Right atrium auricular region (tissue), 2 donors: ENCODE results near the gene ICAM5. TPM values are rescaled to one million over a fixed set of nuclear protein-coding genes. Genes with fewer than 3 reads are reported as not detected.

Source experiments
- DNase-seq: peaks from one replicate; pipeline ENCODE4 v3.0.0-alpha.2; 2019; ENCODE audit warnings: low spot score
- H3K27ac ChIP-seq, 2 donors: fragments of 200-600 bp; sonication (generic); 1 replicate in 1 of 2; 2 replicates in 1 of 2; pipeline ENCODE4 v1.5.1; 2016 to 2019
- H3K27me3 ChIP-seq, 2 donors: fragments of 200-600 bp; sonication (generic); one replicate each; pipeline versions ENCODE4 v1.5.1 to v1.6.0; 2017 to 2019
- H3K36me3 ChIP-seq: fragments of 200-600 bp; sonication (generic); one replicate; pipeline ENCODE4 v1.5.1; 2016
- H3K4me1 ChIP-seq, 2 donors: fragments of 200-600 bp; sonication (generic); one replicate each; pipeline versions ENCODE4 v1.5.1 to v1.6.0; 2017 to 2019
- H3K4me3 ChIP-seq, 2 donors: fragments of 200-600 bp; sonication (generic); 1 replicate in 1 of 2; 2 replicates in 1 of 2; pipeline ENCODE4 v1.5.1; 2017 to 2019; ENCODE audit warnings: mild to moderate bottlenecking in 1 of 2, moderate library complexity in 1 of 2
- H3K9me3 ChIP-seq, 2 donors: fragments of 200-600 bp; sonication (generic); one replicate each; pipeline ENCODE4 v1.5.1; 2019
- total RNA-seq, 2 donors: library from RNA; depleted of rRNA; stranded (reverse); fragments of >200 nt; gene quantifications; one replicate each; pipeline ENCODE4 v1.1.0, GENCODE V29; 2016
- TF ChIP-seq, protein P1 (sequence below), 2 donors: fragments of 200-600 bp; sonication (generic); IDR thresholded peaks; one replicate each; pipeline ENCODE4 v1.5.1; 2019; ENCODE audit warnings: antibody characterized with exemption in 2 of 2

Gene ICAM5
- total RNA-seq, 2 donors from 2014 or later = 0.22 to 1.7 TPM

DNA sequence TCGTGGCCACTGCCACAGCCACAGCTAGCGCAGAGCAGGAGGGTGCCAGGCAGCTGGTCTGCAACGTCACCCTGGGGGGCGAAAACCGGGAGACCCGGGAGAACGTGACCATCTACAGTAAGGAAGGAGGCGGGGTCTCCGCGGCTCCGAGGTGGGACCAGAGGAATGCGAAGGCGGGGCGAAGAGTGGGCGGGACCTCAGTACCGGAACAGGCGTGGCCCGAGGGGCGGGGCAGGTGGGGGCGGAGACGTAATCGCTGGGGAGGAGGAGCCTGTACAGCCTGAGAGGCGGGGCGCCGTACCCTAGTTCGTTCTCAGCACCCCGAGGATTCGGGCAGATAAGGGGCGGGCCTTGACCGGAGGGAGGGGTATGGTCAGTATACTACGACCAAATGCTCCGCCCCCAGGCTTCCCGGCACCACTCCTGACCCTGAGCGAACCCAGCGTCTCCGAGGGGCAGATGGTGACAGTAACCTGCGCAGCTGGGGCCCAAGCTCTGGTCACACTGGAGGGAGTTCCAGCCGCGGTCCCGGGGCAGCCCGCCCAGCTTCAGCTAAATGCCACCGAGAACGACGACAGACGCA lies 2.5 kb downstream of the ICAM5 start:
- no peak for DNase-seq
- Histone ChIP-seq H3K4me1 (peaks cover 0 to 73% of the 10 kb centered on the region in 2 donors), H3K27ac (no peak overlapping the region), H3K27me3 (peaks cover 39 to 65% of the 10 kb centered on the region in 2 donors), H3K9me3 (no peaks in the 10 kb centered on the region), H3K4me3 (peak overlapping the region; percentile 7 to 41), H3K36me3 (no peaks in the 10 kb centered on the region)
- TF ChIP-seq, protein P1, sequence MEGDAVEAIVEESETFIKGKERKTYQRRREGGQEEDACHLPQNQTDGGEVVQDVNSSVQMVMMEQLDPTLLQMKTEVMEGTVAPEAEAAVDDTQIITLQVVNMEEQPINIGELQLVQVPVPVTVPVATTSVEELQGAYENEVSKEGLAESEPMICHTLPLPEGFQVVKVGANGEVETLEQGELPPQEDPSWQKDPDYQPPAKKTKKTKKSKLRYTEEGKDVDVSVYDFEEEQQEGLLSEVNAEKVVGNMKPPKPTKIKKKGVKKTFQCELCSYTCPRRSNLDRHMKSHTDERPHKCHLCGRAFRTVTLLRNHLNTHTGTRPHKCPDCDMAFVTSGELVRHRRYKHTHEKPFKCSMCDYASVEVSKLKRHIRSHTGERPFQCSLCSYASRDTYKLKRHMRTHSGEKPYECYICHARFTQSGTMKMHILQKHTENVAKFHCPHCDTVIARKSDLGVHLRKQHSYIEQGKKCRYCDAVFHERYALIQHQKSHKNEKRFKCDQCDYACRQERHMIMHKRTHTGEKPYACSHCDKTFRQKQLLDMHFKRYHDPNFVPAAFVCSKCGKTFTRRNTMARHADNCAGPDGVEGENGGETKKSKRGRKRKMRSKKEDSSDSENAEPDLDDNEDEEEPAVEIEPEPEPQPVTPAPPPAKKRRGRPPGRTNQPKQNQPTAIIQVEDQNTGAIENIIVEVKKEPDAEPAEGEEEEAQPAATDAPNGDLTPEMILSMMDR (IDR thresholded peaks at IDR 0.05) = no peak

DNA sequence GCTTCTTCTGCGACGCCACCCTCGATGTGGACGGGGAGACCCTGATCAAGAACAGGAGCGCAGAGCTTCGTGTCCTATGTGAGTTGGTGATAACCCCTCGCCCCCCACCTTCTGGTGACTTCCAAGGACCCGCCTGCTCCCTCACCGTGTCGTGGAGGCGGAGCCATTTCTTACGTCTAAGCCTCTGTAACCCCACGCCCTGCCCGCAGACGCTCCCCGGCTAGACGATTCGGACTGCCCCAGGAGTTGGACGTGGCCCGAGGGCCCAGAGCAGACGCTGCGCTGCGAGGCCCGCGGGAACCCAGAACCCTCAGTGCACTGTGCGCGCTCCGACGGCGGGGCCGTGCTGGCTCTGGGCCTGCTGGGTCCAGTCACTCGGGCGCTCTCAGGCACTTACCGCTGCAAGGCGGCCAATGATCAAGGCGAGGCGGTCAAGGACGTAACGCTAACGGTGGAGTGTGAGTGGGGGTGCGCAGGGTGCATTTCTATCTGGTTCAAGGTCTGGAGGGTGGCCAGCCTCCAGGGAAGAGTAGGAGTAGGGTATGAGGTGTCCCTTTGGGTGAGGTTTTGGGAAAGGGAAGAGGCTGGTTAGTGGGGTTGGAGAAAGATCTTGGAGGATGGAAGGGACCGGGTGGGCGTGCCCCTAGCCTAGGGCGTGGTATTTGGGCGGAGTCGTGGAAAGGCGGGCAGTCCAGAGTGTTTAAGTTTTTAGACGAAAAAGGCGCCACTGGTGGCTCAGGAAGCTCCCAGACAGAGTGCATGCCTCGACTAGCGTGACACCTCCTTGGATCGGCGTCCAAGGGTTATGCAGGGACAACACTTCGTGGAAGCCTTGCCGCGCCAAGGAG lies 3.3 kb downstream of the ICAM5 start:
- H3K27ac ChIP-seq = no peak overlapping the region
- H3K27me3 ChIP-seq = peaks cover 33 to 62% of the 10 kb centered on the region in 2 donors
- no peaks in the 10 kb centered on the region for H3K36me3 ChIP-seq
- H3K4me3 ChIP-seq = peak overlapping the region; percentile 7 to 41
- TF ChIP-seq, protein P1 (IDR thresholded peaks at IDR 0.05) = no peak
- H3K9me3 ChIP-seq = no peaks in the 10 kb centered on the region
- peaks cover 0 to 66% of the 10 kb centered on the region in 2 donors for H3K4me1 ChIP-seq
- DNase-seq = no peak

DNA sequence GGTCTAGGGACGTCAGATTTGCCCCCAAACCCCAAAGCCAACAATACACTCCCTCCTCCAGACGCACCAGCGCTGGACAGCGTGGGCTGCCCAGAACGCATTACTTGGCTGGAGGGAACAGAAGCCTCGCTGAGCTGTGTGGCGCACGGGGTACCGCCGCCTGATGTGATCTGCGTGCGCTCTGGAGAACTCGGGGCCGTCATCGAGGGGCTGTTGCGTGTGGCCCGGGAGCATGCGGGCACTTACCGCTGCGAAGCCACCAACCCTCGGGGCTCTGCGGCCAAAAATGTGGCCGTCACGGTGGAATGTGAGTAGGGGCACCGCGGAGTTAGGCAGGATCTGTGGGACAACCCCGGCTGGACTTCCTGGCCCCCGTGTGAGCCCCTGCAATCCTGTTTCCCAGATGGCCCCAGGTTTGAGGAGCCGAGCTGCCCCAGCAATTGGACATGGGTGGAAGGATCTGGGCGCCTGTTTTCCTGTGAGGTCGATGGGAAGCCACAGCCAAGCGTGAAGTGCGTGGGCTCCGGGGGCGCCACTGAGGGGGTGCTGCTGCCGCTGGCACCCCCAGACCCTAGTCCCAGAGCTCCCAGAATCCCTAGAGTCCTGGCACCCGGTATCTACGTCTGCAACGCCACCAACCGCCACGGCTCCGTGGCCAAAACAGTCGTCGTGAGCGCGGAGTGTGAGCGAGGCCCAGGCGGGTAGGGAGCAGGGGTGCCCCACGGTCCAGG lies 4.0 kb downstream of the ICAM5 start:
- no peaks in the 10 kb centered on the region for H3K36me3 ChIP-seq
- H3K27me3 ChIP-seq = peaks cover 29 to 56% of the 10 kb centered on the region in 2 donors
- no peak overlapping the region for H3K4me3 ChIP-seq
- peaks cover 0 to 59% of the 10 kb centered on the region in 2 donors for H3K4me1 ChIP-seq
- no peaks in the 10 kb centered on the region for H3K9me3 ChIP-seq
- no peak overlapping the region for H3K27ac ChIP-seq
- no peak for DNase-seq
- TF ChIP-seq, protein P1 (IDR thresholded peaks at IDR 0.05) = no peak

DNA sequence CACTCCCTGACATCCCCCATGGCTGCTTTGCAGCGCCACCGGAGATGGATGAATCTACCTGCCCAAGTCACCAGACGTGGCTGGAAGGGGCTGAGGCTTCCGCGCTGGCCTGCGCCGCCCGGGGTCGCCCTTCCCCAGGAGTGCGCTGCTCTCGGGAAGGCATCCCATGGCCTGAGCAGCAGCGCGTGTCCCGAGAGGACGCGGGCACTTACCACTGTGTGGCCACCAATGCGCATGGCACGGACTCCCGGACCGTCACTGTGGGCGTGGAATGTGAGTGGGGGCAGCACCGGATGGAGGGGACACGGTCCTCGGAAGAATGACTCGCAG lies 4.6 kb downstream of the ICAM5 start:
- Histone ChIP-seq H3K9me3 (no peaks in the 10 kb centered on the region), H3K4me1 (peaks cover 0 to 53% of the 10 kb centered on the region in 2 donors), H3K27me3 (peaks cover 24 to 51% of the 10 kb centered on the region in 2 donors), H3K4me3 (no peak overlapping the region), H3K27ac (no peak overlapping the region), H3K36me3 (no peaks in the 10 kb centered on the region)
- DNase-seq = no peak
- TF ChIP-seq, protein P1 (IDR thresholded peaks at IDR 0.05) = no peak

DNA sequence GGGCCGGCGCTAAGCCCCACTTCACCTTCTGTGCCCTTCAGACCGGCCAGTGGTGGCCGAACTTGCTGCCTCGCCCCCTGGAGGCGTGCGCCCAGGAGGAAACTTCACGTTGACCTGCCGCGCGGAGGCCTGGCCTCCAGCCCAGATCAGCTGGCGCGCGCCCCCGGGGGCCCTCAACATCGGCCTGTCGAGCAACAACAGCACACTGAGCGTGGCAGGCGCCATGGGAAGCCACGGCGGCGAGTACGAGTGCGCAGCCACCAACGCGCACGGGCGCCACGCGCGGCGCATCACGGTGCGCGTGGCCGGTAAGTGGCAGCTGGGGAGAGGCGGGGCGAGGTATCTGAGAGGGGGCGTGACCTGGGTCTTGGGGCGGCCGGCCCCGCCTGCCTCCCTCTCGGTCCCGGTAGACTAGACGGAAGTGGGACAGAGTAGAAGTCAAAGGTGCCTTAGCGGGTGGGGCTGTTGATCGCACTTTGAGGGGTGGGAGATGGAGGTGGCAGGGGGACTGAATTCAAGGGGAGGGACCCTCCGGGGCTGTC lies 5.6 kb downstream of the ICAM5 start:
- Histone ChIP-seq H3K36me3 (no peaks in the 10 kb centered on the region), H3K4me3 (peak overlapping the region in 1 of 2 donors; percentile 29), H3K4me1 (peaks cover 0 to 43% of the 10 kb centered on the region in 2 donors), H3K9me3 (no peaks in the 10 kb centered on the region), H3K27me3 (peaks cover 23 to 43% of the 10 kb centered on the region in 2 donors), H3K27ac (no peak overlapping the region)
- DNase-seq = no peak
- TF ChIP-seq, protein P1 (IDR thresholded peaks at IDR 0.05) = no peak
